NCI-H2171 treated with DMSO at 0.1 percent for 48 hours (cell line): ENCODE data around the gene FAIM2.

Experiments
- DNase-seq: peaks from one replicate; lab custom pipeline; 2025; lab: John Stamatoyannopoulos, UW

The FAIM2 gene

DNA sequence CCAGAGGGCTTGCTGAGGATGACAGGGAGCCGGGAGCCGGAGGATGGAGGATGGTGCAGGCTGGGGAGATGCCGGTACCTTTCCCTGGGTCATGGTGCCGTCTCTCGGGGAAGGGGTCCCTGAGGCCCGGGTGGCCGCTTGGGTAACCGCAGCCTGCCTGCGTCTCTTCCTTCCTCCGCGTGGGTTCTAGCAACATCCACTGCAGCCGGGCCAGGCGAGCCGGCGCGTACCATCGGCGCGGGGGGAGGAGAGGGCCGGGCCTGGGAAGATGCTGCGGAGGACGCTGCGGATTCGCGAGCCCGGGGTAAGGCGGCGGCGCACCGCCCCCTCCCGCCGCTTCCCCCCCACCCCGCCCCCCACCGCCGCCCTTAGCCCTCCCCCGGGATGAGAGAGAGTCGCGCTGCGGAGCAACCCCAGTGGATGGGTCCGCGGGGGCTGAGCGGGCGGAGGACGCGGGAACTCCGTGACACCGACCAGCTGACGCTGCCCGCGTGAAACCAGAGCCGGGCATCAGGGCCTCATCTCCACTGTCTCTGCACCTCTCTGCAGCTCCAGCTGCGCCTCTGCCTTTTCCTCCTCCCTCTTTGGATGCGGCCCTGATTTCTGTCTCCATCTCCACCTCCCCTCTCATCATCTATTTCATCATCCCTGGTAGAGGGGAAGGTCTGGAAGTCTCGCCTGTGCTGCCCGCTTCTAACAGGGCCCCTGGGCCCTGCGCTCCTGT, at the start of gene FAIM2:
Gene FAIM2 (minus strand): TSS at position 201 of the 724 bp plus-strand sequence. CDS start 108 bp downstream, at position 93.
- DNase-seq = peak; percentile 83

DNA sequence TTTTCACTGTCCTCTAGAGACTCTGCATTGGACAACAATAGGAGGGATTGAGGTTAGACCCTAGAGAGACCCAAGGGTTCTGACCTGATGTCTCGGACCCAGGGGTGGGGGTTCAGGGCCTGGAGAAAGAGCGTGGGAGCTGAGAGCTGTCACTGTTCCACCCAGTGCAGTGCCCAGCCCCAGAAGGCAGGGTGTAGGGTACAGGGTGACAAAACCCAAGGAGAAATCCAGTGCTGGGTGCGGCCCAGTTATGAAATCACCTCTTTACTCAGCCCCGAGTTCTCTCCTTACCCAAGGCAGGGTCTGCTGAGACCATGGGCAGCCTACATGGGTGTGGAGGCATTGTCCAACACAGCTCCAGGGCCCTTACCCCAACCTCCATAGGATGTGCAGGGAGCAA, 49.5 kb upstream of the FAIM2 start:
- no peak for DNase-seq

DNA sequence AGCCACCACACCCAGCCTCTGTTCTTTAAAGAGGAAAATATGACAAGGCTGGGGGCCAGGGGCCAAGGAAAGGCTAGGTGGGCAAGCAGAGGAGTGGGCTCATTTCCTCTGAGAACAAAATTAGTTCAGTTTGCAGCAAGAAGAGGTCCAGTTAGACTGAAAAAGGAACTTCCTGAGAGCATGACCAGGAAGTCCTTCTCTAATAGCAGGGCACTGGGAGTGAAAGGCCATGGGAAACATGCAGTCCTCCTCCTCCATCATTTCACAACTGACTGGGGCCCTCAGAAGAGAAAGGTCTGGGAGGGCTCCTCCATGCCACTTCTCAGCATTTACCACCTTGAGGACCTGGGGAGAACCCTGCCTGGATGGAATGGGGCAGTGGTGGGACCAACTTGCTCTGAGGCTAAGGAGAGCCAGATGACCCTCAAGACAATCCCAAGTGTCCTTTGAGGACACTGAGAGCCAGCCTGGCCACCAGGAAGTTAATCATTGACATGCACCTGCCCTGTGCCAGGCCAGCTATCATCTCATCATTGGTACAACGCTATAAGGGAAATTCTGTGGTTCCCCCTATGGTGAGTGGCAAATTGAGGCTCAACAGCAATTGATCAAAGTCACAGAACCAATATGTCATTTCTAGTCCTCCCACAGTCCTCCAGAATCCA, 48.8 kb upstream of the FAIM2 start:
- no peak for DNase-seq

DNA sequence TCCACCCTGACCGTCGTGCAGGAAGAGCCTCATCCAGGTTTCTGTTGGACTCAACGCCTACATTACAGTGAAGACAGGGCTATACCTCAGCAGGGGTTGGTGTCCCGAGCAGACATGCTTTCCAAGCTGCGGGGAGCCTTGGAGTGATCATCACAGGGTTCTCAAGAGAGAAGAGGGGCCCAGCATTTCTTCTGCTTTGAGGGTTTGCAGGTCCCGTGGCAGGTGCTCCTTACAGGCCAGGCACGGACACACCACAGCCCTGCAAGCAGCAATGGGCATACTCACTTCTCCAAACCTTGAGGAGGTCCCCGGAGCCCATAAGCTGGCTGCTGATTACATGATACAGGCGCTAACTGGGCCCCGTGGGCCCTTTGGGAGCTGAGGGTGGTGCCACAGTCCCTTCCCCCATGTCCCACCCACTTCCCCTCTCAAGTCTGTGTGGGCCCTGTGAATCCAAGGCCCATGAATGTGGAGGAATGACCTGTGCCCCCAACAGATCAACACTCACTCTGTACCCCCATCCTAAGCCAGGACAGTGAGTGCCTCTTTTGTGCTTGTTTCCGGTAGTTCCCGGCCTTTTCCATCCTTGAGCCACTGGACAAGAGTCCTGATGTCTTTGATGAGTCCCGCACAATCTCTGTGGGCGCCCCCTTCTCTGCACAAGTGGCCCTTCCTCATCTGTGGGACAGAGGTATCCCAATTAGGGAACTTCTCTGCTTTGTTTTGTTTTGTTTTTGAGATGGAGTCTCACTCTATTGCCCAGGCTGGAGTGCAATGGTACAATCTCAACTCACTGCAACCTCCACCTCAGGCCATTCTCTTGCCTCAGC, 47.9 kb upstream of the FAIM2 start:
- DNase-seq = no peak

DNA sequence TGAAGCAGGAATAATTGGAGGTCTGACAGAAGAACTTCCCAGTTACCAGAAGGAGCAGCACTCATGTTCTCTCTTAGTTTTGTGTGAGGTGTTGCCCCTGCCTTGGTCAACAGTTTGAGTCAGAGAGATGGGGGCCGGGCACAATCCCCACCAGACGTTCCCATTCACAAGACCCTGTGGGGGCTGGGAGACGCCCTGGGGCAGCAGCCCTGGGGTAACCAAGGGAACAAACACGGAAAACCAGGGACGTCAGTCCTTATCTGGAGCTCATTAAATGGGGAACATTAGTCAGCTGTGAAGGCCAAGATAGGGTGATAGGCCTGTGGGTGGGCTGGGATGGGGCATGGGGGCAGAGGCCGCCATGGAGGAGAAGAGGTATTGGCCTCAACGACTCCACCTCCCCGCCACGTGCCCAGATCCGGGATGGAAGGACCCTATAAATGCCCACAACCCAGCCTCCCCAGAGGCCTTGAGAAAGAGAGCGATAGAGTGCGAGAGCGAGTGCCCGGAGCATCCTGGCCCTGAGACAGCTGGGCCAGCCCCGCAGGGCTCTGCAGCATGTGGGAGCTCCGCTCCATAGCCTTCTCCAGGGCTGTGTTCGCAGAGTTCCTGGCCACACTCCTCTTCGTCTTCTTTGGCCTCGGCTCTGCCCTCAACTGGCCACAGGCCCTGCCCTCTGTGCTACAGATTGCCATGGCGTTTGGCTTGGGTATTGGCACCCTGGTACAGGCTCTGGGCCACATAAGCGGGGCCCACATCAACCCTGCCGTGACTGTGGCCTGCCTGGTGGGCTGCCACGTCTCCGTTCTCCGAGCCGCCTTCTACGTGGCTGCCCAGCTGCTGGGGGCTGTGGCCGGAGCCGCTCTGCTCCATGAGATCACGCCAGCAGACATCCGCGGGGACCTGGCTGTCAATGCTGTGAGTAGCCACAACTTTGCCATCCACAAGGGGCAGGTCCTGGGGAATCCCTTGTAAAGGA, 46.9 kb upstream of the FAIM2 start, which contains the start of gene AQP2:
Gene AQP2 (plus strand): TSS at position 465 of the 979 bp plus-strand sequence. CDS start 94 bp downstream, at position 559.
- DNase-seq = no peak

DNA sequence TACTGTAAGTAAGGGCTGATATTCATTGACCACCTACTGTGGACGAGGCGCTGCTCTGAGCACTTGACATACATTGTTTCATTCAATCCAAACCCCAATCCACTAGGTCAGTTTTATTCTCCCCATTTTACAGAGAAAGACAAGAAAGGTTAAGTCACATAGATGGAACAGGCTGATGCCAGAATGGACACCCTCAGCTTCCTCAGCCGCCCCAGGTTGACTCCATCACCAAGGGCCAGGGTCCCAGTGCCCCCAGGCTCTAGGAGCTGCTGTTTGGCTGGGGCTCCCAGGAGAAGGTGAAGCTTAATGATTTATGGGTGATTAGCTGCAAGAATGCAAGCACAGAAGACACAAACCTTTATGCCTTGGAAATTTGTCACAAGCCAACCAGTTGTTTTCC, 46.2 kb upstream of the FAIM2 start:
- DNase-seq = no peak

DNA sequence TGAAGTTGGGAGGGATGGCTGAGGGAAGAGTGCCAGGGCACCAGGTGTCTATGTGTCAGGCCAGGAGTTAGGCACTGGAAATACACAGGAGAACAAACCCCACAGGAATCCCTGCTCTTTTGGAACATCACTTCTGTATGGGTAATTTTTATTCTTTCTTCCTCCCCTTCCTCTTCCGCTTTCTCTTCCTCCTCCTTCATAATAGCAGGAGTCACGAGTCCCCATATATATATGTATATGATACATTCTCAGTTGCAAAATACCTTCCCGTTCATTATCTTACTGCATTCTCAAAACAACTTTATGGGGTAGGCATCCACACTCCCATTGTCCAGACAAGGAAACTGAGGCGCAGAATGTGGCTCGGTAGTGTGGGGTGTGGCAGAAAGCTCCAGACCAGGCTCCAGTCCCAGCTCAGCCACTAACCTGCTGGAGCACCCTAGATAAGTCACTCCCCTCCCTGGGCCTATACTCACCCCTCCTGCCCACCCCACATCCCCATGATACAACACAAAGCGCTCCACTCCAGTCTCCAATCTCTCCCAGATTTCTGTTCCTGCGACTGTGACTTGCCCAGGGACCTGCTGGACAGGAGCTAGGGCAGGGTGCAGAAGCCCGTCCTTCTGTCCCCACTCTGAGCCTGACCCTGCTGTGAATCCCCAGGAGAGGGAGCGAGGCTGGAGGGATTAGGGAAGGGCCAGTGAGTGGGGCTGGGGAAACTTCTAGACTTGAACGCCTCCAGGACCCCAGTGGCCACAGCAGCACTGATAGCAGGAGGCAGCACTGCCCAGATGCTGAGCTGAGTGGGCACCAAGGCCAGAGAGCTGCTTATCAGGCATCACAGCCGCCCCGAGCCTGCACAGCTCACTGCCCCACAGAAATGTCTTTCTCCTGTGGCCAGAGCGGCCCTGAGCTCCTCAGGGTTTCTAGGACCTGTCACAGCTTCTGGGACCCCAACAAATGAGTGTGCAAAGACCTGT, 45.5 kb upstream of the FAIM2 start:
- no peak for DNase-seq

DNA sequence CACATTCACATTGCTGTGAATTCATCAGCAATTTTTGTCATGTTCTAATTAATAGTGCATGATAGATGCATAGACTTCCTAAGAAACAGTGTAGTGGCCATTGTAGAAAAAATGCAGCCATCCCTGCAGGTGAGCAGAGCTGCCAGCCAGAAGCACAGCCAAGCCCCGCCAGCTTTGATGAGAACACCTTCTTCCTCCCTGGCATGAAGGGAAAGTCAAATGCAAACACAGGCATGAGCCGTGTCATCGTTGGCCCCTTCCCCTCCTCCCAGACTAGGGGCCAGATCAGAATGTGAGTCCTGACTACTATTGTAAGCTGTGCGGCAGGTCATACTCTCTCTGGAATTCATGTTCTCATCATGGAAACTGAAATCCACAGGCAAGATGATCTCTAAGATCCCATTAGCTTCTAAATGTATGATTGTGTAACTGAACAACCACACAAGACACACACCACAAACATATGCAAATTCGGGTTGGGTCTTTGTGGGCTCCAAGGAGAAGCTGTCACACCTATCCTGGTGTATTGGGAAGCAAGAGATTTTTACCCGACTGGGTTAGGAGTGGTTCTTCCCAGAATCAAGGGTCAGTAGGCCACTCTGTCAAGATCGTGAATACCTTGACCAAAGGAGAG, 44.0 kb upstream of the FAIM2 start:
- no peak for DNase-seq

DNA sequence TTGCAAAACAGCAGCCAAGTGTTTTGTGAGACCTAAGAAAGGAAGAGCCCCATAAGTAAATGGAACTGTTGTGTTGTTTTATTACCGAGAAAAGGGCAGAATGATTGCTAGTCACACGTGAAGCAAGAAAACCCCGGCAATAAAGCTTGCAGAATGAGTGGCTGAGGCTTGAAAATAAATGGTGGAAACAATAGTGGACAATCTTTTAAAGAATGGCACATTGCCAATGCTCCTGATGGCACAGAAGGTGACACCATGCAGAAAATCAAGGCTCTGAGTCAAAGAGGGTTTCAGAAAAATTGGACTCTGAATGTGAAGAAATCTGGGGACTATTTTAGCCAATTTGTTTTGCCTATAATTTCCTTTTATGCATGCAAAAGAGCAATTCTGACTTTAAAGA, 42.8 kb upstream of the FAIM2 start:
- DNase-seq = no peak

DNA sequence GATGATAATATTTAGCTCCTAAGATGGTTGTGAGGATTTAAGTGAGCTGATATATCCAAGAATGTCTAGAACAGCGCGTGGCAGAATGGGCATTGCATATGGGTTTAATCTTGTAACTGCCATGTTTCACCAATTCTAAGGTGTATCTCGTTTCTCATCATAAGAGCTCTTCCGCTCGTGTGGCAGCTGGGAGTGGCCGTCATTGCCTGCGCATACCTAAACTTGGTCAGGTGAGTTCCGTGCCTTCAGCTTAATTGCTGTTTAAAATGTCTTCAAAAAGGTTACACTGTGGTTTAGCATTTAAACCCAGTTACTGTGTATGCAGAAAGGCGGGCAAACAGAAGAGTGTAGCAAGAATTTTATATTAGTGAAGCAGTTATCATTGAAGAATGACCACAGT, 42.4 kb upstream of the FAIM2 start:
- DNase-seq = no peak

DNA sequence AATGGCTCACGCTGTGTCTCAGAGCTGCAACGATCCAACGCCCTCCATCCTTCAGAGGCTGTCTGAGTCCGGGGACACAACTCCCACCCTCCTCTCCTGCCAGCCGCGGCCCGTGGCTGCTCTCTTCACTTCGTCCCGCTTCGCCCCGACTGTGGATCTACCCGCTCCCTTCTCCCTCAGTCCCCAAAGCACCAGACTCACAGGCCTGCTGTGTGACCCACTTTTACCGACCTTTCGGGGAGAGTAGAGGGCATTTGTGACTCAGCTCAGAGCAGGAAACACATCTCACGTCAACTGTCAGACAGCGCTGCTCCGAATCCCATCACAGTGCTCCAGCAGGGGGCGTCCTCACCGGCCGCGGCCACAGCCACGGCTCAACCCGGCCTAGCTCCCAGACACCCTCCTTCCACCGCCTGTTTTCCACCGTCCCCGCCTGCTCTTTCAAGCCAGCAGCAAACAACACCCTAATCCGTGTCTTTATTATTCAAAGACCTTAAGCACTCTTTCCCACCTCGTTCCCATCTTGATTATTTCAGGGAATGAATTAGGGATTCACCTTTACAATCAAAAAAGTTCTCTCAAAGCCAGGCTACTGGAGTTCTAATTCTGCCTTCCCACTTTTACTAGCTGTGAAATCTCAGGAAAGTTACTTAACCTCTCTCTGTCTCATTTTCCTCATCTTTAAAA, 41.8 kb upstream of the FAIM2 start:
- no peak for DNase-seq

DNA sequence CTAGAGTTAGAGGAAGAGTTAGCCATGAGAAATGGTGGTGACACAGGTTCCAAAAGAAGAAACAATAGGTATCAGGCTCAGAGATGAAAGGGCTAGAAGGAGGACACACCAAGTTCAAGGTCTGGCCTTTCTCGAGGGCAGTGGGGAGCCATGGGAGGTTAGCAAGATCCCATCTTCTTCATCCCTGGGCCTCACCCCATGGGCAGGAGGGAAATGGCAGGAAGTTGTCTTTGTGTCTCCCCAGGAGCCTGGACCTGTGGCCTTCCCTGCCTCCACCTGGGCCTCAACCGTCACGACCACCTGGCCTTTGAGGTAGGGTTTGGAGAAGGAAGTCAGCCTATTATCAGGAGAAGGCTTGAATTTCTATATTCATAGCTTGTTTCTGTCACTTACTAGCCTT, 41.0 kb upstream of the FAIM2 start:
- no peak for DNase-seq

DNA sequence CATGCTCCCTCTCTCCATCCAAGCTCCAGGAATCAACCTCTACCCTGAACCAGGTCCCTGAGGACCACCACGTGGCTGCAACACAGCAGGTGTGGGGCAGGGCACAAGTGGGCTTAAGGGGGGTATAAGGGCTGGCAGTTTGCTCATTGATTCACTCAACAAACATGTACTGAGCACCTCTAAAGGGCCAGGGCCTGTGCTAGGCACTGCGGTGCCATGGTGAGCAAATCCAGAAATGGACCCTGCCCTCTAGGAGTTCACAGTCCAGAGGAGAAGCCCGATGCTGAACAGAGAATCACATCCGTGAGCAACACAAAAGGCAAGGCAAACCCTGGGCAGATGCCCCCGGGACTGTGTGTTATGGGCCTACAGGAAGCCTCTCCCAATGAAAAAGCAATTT, 40.3 kb upstream of the FAIM2 start:
- DNase-seq = peak; percentile 5

DNA sequence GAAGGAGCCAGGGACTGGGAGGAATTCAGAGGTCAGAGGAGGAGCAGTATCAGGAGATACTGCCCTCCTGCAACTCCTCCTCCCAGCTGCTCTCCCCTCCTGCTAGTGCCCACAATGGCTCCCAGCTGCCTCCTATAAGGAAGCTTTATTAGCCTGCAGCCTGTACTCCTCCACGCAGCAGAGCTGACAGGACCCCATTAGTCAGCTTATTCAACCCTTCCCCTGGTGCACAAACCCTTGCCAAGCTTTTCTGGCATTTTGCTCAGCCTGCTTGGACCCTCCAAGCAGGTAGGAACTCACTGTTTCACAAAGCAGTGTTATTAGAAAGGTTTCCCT, 39.9 kb upstream of the FAIM2 start:
- DNase-seq = no peak

DNA sequence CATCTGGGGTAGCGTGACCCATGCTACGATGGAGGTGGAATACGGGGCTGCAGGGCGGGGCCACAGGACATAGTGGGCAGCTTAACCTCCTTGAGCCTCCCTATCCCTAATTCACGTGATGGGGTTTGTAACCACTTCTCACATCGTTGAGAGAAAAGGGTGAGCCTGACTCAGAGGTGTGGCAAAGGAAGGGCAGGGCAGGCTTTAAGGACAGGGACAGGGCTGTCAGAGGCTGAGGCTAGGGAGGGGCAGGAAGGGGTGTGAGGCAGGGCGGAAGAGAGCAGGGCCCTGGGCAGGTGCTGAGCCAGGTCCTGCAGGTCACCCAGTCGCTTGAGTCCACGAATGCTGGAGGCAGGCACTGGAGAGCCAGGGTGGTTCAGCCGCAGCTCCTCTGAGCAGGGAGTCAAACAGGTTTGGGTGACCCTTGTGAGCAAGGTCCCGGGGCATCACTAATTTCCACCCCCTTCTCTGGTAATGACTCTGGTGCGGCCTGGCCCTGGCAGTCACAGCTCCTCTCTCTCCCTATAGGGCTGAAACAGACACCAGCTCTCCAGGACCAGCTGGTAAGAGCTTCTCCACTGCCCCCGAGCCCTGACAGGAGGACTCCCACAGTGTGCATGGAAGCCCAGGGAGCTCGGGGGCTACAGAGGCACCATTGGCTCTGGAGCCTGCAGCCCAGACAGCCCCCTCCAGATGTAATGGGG, 39.4 kb upstream of the FAIM2 start:
- DNase-seq = peak; percentile 13

DNA sequence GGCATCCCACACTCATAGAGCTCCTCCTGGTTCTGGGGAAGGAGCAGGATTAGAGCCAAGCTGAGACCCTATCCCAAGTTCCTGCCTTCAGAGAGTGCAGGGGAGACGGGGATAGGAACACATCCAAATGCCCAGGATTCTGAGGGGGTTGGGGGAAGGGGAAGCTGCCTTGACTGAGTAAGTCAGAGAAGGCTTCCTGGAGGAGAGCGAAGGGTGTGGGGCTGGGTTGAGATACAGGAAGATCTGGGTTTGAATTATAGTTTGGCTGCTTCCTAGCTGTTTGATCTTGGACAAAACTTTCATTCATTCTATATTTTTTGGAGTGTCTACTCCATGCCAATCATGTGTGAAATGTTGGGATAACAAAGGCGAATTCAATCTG, 38.8 kb upstream of the FAIM2 start:
- DNase-seq = no peak

DNA sequence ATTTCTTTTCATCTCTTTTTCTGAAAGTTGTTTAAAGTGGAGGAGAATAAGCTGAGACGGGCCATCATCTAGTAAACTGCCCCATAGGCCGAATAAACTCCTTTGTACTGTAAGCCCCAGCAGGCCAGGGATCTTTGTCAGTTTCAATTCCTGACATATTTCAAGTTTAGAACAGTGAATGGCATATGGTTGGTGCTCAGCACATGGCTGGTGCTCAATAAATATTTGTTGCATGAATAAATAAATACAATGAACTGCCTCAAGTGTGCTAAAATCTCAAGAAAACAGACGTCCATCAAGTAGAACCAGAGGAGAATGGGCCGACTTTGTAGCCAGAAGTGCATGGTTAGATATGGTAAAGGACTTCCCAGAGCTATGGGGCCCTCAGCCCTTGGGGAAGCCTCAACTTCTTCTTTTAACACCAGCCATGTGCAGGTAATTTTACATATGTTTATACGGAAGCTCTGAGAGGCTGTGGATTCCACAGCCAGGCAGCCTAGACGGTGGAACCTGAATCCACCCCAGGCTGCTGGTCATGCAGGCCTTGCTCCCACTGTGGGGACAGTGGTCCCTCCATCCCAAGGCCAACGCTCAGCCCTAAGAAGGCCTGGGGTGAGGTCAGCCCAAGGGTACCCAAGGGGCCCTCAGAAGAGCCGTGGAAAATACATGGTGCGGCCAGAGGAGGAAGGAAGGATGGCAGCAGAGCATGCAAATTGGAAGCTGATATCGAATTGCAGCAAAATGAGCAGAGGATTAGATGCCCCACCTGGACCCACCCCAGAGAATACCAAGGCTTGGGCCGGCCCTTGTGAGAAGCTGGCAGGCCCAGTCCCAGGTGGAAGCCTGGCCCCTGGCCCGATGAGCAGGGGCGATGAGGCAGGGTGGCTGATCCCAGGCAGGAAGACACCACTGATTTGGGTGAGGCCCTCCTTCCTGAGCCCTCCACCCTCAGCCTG, 38.1 kb upstream of the FAIM2 start:
- DNase-seq = peak; percentile 79

DNA sequence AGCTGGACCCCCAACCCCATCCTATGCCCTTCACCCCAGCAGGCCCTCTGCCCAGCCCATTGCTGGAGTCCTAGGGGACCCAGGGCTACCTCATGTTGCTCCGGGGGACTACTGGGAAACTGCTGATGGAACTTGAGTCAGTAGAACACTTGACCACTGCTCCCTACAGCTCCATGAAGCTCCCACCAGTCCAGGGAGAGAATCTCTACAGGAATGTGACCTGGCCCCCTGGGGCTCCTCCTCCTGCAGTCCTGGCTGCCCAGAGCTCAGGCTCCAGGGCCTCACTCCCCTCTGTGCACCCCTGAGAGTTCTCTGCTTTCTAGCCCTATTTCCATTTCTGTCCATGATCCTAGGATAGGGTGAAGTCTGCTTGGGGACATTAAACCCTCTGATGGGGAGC, 36.0 kb upstream of the FAIM2 start:
- no peak for DNase-seq
